A549 (cell line): ENCODE data around the gene PDGFD.

Experiments
- POLR2A ChIP-seq: IDR thresholded peaks from 2 replicates; pipeline ENCODE4 v1.6.1; 2012; ENCODE audit warnings: mild to moderate bottlenecking, low read length
- RFX5 ChIP-seq: fragments of 450-650 bp; IDR thresholded peaks from 2 replicates; pipeline ENCODE4 v1.7.1; 2014; ENCODE audit warnings: antibody characterized with exemption, mild to moderate bottlenecking, moderate library complexity
- TF ChIP-seq, protein P1 (sequence below): fragments of >200 bp; sonication (Bioruptor Twin); formaldehyde crosslinking; IDR thresholded peaks from 3 replicates; pipeline ENCODE4 v1.5.1; 2016

DNA sequence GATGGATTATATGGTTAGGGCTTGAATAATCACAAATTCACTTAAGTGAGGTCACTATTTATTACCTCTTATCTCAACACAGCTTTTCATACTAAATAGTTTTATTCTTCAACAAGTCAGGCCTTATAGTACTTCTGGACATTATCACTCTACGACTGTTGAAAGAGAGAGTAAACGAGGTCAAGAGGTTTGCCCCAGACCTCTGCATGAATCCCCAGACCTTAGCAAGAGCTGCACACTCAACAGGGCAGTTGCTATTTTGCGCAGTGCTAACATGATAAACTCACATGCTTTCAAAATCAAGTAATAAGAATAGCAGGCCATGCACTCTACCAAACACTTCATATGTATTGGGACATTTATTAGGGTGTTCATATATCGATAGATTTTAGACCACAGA, 67.0 kb downstream of the PDGFD start:
- TF ChIP-seq, protein P1, sequence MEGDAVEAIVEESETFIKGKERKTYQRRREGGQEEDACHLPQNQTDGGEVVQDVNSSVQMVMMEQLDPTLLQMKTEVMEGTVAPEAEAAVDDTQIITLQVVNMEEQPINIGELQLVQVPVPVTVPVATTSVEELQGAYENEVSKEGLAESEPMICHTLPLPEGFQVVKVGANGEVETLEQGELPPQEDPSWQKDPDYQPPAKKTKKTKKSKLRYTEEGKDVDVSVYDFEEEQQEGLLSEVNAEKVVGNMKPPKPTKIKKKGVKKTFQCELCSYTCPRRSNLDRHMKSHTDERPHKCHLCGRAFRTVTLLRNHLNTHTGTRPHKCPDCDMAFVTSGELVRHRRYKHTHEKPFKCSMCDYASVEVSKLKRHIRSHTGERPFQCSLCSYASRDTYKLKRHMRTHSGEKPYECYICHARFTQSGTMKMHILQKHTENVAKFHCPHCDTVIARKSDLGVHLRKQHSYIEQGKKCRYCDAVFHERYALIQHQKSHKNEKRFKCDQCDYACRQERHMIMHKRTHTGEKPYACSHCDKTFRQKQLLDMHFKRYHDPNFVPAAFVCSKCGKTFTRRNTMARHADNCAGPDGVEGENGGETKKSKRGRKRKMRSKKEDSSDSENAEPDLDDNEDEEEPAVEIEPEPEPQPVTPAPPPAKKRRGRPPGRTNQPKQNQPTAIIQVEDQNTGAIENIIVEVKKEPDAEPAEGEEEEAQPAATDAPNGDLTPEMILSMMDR, result no peak
- TF ChIP-seq POLR2A, result no peak
- no peak for TF ChIP-seq RFX5
